Caco-2 (cell line): ENCODE data around the gene MACO1. TPM values are rescaled to one million over a fixed set of nuclear protein-coding genes. Genes with fewer than 3 reads are reported as not detected.

ENCODE experiments used
- BruUV-seq: library from RNA; stranded (reverse); fragments of 400-500 nt; replicated peaks from 2 replicates; lab custom pipeline; 2021; lab: Mats Ljungman, UMichigan
- CTCF ChIA-PET: fragments of 300-600 bp; sonication (Branson Sonifier 250); formaldehyde crosslinking; loops from one replicate; lab custom pipeline; 2022; ENCODE audit warnings: antibody characterized with exemption; lab: Charles Lee
- POLR2A ChIA-PET: fragments of 300-600 bp; sonication (Branson Sonifier 250); formaldehyde crosslinking; loops from one replicate; lab custom pipeline; 2022; ENCODE audit warnings: antibody characterized with exemption; lab: Charles Lee
- DNase-seq, 2 experiments: peaks; one replicate each; pipeline versions ENCODE4 v3.0.0 to v3.0.0-alpha.2; 2020 to 2022
- H3K27me3 ChIP-seq: replicated peaks from 2 replicates; pipeline ENCODE4 v1.6.0; 2011; ENCODE audit warnings: low read length; ENCODE audit not compliant: control insufficient read depth, insufficient read depth
- H3K36me3 ChIP-seq: 2 replicates; pipeline ENCODE4 v1.5.1; 2011; ENCODE audit warnings: low read length; ENCODE audit not compliant: control insufficient read depth, insufficient read depth
- H3K4me1 ChIP-seq: fragments of 250-450 bp; sonication (Bioruptor Pico); 2 replicates; pipeline ENCODE4 v1.5.1; 2020; ENCODE audit warnings: mild to moderate bottlenecking
- H3K4me3 ChIP-seq: 2 replicates; pipeline ENCODE4 v1.5.1; 2011; ENCODE audit warnings: low read depth, mild to moderate bottlenecking, control low read depth, low read length
- H3K9me3 ChIP-seq: fragments of 250-450 bp; sonication (Bioruptor Pico); 2 replicates; pipeline ENCODE4 v1.5.1; 2020; ENCODE audit warnings: mild to moderate bottlenecking, moderate library complexity
- H3K27ac Mint-ChIP-seq: one replicate; pipeline ENCODE4 v1.8.0; 2022; ENCODE audit warnings: mixed read lengths; ENCODE audit not compliant: unreplicated experiment
- H3K27me3 Mint-ChIP-seq: one replicate; pipeline ENCODE4 v1.8.0; 2022; ENCODE audit warnings: mixed read lengths; ENCODE audit not compliant: insufficient read depth, unreplicated experiment
- H3K36me3 Mint-ChIP-seq: one replicate; pipeline ENCODE4 v1.8.0; 2022; ENCODE audit warnings: mild to moderate bottlenecking, mixed read lengths; ENCODE audit not compliant: insufficient read depth, unreplicated experiment
- H3K4me1 Mint-ChIP-seq: one replicate; pipeline ENCODE4 v1.8.0; 2022; ENCODE audit warnings: low read depth, mixed read lengths; ENCODE audit not compliant: unreplicated experiment
- H3K4me3 Mint-ChIP-seq: one replicate; pipeline ENCODE4 v1.8.0; 2022; ENCODE audit warnings: mild to moderate bottlenecking, moderate library complexity, mixed read lengths; ENCODE audit not compliant: unreplicated experiment
- H3K9me3 Mint-ChIP-seq: one replicate; pipeline ENCODE4 v1.8.0; 2022; ENCODE audit warnings: mixed read lengths; ENCODE audit not compliant: unreplicated experiment
- intact Hi-C: fragments of 100-400 bp; cut with micrococcal nuclease; formaldehyde crosslinking; loops from one replicate; pipeline ENCODE4 v1.10.0; 2022; ENCODE audit not compliant: unreplicated experiment
- total RNA-seq: library from RNA; stranded (reverse); gene quantifications from 2 replicates; pipeline ENCODE4 v1.2.3, GENCODE V29; 2022
- TF ChIP-seq, protein P1 (sequence below), 2 experiments: fragments of 200-600 bp in 1 of 2; IDR thresholded peaks; 1 replicate in 1 of 2; 2 replicates in 1 of 2; pipeline versions ENCODE4 v1.5.1 to v1.8.0; 2011 to 2022; ENCODE audit warnings: antibody characterized with exemption in 1 of 2, control low read depth in 1 of 2, inconsistent platforms in 1 of 2, low read depth in 1 of 2, low read length in 1 of 2, mild to moderate bottlenecking in 1 of 2, moderate library complexity in 1 of 2; ENCODE audit not compliant: insufficient read depth in 1 of 2, severe bottlenecking in 1 of 2, unreplicated experiment in 1 of 2

MACO1 gene
- total RNA-seq, 1 experiment from 2014 or later: 16.8 TPM

DNA sequence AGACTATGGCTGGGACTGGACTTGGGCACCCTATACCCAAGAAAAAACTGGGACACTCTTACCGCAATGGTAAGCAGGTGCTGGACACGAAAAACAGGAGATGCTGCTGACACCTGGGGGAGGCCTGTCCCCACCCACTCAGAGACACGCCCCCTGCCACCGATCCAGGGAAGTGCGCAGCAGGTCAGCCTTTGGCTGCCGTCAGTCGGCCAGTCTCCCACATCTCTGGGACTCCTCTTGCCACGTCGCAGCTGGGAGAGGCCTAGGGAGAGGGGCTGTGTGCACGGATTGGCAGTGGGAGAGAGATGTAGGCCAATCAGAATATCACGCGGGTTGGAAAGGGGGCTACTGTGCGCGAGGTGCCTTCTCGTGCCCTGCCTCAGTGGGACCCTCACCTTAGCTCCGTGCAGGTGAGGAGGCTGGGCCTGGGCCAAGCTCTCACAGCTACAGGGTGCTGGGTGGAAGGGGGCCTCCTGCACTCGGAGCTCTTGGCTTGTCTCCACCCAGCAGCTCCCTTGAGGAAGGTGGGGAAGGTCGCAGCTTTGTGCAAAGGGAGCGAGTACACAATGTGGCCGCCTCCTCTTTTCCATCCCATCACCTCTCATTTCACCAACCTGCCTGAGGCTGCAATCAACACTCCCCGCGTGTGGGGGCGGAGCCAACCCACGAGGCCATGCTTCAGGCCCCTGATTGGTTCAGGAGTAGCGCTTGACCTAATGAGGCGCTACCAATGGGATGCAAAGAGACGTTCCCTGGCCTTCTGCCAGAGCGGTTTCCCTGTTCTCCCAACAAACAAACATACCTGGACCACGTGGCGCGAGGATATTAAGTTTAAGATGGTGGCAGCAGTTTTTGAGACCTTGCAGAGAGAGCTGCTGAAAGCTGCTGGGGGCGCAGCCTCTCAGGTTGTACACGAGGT is 87.0 kb downstream of the MACO1 start:
- no peak overlapping the region for H3K4me3 Mint-ChIP-seq
- no peaks in the 10 kb centered on the region for H3K27me3 Mint-ChIP-seq
- TF ChIP-seq, protein P1, sequence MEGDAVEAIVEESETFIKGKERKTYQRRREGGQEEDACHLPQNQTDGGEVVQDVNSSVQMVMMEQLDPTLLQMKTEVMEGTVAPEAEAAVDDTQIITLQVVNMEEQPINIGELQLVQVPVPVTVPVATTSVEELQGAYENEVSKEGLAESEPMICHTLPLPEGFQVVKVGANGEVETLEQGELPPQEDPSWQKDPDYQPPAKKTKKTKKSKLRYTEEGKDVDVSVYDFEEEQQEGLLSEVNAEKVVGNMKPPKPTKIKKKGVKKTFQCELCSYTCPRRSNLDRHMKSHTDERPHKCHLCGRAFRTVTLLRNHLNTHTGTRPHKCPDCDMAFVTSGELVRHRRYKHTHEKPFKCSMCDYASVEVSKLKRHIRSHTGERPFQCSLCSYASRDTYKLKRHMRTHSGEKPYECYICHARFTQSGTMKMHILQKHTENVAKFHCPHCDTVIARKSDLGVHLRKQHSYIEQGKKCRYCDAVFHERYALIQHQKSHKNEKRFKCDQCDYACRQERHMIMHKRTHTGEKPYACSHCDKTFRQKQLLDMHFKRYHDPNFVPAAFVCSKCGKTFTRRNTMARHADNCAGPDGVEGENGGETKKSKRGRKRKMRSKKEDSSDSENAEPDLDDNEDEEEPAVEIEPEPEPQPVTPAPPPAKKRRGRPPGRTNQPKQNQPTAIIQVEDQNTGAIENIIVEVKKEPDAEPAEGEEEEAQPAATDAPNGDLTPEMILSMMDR (IDR thresholded peaks at IDR 0.05; ENCODE audit: insufficient read depth in 1 of 2, low read depth in 1 of 2, low read length in 1 of 2, severe bottlenecking in 1 of 2, unreplicated experiment in 1 of 2): no peak
- no peaks in the 10 kb centered on the region for H3K36me3 ChIP-seq
- POLR2A ChIA-PET: no interaction called here
- DNase-seq: no peak
- no peaks in the 10 kb centered on the region for H3K27me3 ChIP-seq
- CTCF ChIA-PET: interaction anchor here (0.9 kb wide), 1 partner anchor 17 kb away, joined by 3 read pairs; no protein-coding TSS in a partner anchor
- no peak overlapping the region for H3K4me3 ChIP-seq
- H3K9me3 ChIP-seq: no peaks in the 10 kb centered on the region
- no peaks in the 10 kb centered on the region for H3K36me3 Mint-ChIP-seq
- H3K4me1 ChIP-seq: no peaks in the 10 kb centered on the region
- H3K4me1 Mint-ChIP-seq: no peaks in the 10 kb centered on the region
- no peaks in the 10 kb centered on the region for H3K9me3 Mint-ChIP-seq
- no peak overlapping the region for H3K27ac Mint-ChIP-seq
- BruUV-seq: no TSS peak
- intact Hi-C loops: no loop called here

DNA sequence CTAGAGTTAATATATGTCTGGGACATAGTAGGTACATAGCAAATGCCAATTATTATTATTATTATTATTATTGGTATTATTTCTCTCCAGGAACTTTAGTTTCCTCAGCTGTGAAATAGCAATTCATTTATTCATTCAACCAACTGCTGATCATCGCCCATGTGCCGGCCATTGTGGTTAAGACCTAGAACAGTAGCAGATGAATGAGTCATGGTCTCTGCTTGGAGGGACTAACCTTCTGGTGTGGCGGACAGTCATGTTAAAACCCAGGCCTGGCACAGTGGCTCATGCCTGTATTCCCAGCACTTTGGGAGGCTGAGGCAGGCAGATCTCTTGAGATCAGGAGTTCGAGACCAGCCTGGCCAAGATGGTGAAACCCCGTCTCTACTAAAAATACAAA is 88.9 kb downstream of the MACO1 start:
- no peaks in the 10 kb centered on the region for H3K36me3 ChIP-seq
- no peaks in the 10 kb centered on the region for H3K36me3 Mint-ChIP-seq
- H3K27me3 ChIP-seq: no peaks in the 10 kb centered on the region
- no peaks in the 10 kb centered on the region for H3K4me1 Mint-ChIP-seq
- H3K4me3 ChIP-seq: no peak overlapping the region
- no TSS peak for BruUV-seq
- H3K27ac Mint-ChIP-seq: no peak overlapping the region
- H3K9me3 ChIP-seq: no peaks in the 10 kb centered on the region
- H3K4me1 ChIP-seq: no peaks in the 10 kb centered on the region
- H3K27me3 Mint-ChIP-seq: no peaks in the 10 kb centered on the region
- H3K4me3 Mint-ChIP-seq: no peak overlapping the region
- POLR2A ChIA-PET: no interaction called here
- CTCF ChIA-PET: interaction anchor here (2.2 kb wide), 1 partner anchor 16 kb away, joined by 12 read pairs; no protein-coding TSS in a partner anchor
- no peak for DNase-seq
- intact Hi-C loops: loop anchor here (1.0 kb wide), 2 partner anchors 15 to 77 kb away; no protein-coding TSS in a partner anchor
- TF ChIP-seq, protein P1 (IDR thresholded peaks at IDR 0.05; ENCODE audit: insufficient read depth in 1 of 2, low read depth in 1 of 2, low read length in 1 of 2, severe bottlenecking in 1 of 2, unreplicated experiment in 1 of 2): no peak
- H3K9me3 Mint-ChIP-seq: no peaks in the 10 kb centered on the region

DNA sequence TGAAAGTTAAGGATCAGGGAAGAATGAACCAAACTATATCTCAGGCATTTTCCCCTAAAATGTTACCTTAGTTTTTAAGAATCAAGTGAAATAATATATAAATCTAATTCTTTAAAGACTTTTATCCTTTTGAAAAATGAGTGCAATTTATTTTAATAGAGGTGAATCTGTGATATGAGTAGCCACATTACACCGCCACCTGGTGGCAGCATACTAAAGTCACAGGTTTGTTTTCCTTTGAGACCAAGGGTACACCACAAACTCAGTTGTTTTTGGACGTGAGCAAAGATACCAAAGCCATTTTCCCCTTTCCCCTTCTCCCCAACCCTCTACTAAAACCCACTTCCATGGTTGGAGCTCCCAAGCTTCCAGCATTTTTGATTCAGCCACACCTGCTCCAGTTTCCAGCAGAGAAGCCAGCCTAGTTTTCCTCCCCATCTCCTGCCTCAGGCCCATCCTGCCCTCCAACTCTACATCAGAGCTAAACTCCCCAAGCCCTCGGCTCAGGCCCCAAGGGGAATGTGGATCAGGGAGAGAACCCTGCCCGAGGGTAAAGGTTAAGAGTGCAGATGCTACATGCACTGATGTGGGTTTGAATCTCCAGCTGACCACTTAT is 89.9 kb downstream of the MACO1 start:
- peak in 1 of 2 experiments; percentile 57 for DNase-seq
- CTCF ChIA-PET: interaction anchor here (0.7 to 2.2 kb wide), 3 partner anchors 17 to 263 kb away, joined by 3 to 12 read pairs (median 3); no protein-coding TSS in a partner anchor

More for the DNA sequence above, 89.9 kb downstream of the MACO1 start:
- Histone ChIP-seq H3K4me1 (no peaks in the 10 kb centered on the region), H3K9me3 (no peaks in the 10 kb centered on the region), H3K36me3 (no peaks in the 10 kb centered on the region), H3K27me3 (no peaks in the 10 kb centered on the region), H3K4me3 (no peak overlapping the region)
- Mint-ChIP-seq H3K4me1 (no peaks in the 10 kb centered on the region), H3K36me3 (no peaks in the 10 kb centered on the region), H3K27me3 (no peaks in the 10 kb centered on the region), H3K27ac (no peak overlapping the region), H3K4me3 (no peak overlapping the region), H3K9me3 (peaks cover 8% of the 10 kb centered on the region)
- TF ChIP-seq, protein P1 (IDR thresholded peaks at IDR 0.05; ENCODE audit: insufficient read depth in 1 of 2, low read depth in 1 of 2, low read length in 1 of 2, severe bottlenecking in 1 of 2, unreplicated experiment in 1 of 2): peak; percentile 65 to 72
- POLR2A ChIA-PET: no interaction called here
- BruUV-seq: no TSS peak
- intact Hi-C loops: loop anchor here (1.0 kb wide), 2 partner anchors 16 to 78 kb away; no protein-coding TSS in a partner anchor
